ENCODE data around the gene SMAGP. TPM values are rescaled to one million over a fixed set of nuclear protein-coding genes. Genes with fewer than 3 reads are reported as not detected.

Gene SMAGP
- total and polyA plus RNA-seq, 2 of the 13 experiments (the other 11 are each of a cell fraction or from before 2014, with no cell fraction given), result 9.2 TPM

DNA sequence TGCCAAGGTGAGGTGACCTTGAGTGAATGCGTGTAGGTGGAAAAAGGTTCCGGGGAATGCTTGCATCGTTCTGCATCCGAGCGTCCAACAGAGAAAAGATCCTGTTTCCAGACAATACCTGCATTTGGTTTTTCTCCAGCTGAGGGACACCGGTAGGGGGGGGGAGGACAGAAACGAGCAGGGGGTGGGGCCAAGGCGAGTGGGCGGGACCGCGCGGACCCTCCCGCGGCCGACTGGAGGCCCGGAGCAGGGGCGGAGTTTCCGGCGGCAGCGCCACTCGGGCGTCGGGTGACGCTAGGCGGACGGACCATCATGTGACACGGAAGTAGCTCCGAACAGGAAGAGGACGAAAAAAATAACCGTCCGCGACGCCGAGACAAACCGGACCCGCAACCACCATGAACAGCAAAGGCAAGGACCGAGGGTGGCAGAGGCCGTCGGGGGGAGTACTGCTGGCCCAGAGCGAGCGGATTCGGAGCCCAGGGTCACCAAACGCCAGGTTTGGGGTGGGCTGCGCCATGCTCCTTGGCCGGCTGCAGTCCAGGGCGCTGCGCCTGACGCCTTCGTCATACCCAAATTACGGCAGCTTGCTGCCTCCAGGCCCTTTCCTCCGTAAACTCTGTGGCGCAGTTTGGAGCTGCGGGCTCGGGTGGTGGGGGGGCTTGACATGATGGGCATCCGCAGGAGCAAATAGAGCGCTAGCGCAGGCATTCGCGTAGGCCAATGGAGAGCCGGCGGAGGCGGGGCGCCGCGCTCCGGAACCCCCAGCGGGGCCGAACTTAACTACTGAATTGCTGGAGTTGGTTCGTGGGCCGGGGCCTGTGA lies 31.5 kb downstream of the SMAGP start, which contains the start of gene DAZAP2 (continued):
- TF ChIP-seq, protein P1, sequence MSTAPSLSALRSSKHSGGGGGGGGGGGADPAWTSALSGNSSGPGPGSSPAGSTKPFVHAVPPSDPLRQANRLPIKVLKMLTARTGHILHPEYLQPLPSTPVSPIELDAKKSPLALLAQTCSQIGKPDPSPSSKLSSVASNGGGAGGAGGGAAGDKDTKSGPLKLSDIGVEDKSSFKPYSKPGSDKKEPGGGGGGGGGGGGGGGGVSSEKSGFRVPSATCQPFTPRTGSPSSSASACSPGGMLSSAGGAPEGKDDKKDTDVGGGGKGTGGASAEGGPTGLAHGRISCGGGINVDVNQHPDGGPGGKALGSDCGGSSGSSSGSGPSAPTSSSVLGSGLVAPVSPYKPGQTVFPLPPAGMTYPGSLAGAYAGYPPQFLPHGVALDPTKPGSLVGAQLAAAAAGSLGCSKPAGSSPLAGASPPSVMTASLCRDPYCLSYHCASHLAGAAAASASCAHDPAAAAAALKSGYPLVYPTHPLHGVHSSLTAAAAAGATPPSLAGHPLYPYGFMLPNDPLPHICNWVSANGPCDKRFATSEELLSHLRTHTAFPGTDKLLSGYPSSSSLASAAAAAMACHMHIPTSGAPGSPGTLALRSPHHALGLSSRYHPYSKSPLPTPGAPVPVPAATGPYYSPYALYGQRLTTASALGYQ (CRISPR knock-in tag; IDR thresholded peaks at IDR 0.05), result peak; percentile 64
- TF ChIP-seq, protein P2, sequence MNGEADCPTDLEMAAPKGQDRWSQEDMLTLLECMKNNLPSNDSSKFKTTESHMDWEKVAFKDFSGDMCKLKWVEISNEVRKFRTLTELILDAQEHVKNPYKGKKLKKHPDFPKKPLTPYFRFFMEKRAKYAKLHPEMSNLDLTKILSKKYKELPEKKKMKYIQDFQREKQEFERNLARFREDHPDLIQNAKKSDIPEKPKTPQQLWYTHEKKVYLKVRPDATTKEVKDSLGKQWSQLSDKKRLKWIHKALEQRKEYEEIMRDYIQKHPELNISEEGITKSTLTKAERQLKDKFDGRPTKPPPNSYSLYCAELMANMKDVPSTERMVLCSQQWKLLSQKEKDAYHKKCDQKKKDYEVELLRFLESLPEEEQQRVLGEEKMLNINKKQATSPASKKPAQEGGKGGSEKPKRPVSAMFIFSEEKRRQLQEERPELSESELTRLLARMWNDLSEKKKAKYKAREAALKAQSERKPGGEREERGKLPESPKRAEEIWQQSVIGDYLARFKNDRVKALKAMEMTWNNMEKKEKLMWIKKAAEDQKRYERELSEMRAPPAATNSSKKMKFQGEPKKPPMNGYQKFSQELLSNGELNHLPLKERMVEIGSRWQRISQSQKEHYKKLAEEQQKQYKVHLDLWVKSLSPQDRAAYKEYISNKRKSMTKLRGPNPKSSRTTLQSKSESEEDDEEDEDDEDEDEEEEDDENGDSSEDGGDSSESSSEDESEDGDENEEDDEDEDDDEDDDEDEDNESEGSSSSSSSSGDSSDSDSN (CRISPR knock-in tag; IDR thresholded peaks at IDR 0.05), result peak; percentile 73
- TF ChIP-seq ZNF572 (CRISPR knock-in tag; IDR thresholded peaks at IDR 0.05) (no peak), DNMT3B (CRISPR knock-in tag; conservative IDR thresholded peaks at IDR 0.05) (no peak), ZNF709 (CRISPR knock-in tag; IDR thresholded peaks at IDR 0.05) (peak; percentile 59; the same call in 1 of the 2 replicates), KLF15 (CRISPR knock-in tag; IDR thresholded peaks at IDR 0.05; ENCODE audit: borderline replicate concordance) (peak; percentile 66; the same call in 1 of the 2 replicates), SALL1 (CRISPR knock-in tag; IDR thresholded peaks at IDR 0.05) (no peak; the same call in 1 of the 2 replicates), HOXA3 (CRISPR knock-in tag; IDR thresholded peaks at IDR 0.05) (peak; percentile 79), NFATC3 (CRISPR knock-in tag; IDR thresholded peaks at IDR 0.05) (no peak; the same call in 1 of the 2 replicates), KMT2A (CRISPR knock-in tag; IDR thresholded peaks at IDR 0.05) (peak; percentile 59; the same call in 1 of the 2 replicates), ZSCAN25 (CRISPR knock-in tag; IDR thresholded peaks at IDR 0.05) (no peak), PHF8 (CRISPR knock-in tag; IDR thresholded peaks at IDR 0.05) (peak; percentile 88), ZNF33B (CRISPR knock-in tag; IDR thresholded peaks at IDR 0.05) (peak; percentile 73; the same call in 1 of the 2 replicates), TMF1 (CRISPR knock-in tag; IDR thresholded peaks at IDR 0.05; ENCODE audit: low read depth) (no peak)
- TF ChIP-seq, protein P3, sequence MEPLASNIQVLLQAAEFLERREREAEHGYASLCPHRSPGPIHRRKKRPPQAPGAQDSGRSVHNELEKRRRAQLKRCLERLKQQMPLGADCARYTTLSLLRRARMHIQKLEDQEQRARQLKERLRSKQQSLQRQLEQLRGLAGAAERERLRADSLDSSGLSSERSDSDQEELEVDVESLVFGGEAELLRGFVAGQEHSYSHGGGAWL (CRISPR knock-in tag; IDR thresholded peaks at IDR 0.05), result peak; percentile 78; the same call in 1 of the 2 replicates
- TF ChIP-seq, protein P4, sequence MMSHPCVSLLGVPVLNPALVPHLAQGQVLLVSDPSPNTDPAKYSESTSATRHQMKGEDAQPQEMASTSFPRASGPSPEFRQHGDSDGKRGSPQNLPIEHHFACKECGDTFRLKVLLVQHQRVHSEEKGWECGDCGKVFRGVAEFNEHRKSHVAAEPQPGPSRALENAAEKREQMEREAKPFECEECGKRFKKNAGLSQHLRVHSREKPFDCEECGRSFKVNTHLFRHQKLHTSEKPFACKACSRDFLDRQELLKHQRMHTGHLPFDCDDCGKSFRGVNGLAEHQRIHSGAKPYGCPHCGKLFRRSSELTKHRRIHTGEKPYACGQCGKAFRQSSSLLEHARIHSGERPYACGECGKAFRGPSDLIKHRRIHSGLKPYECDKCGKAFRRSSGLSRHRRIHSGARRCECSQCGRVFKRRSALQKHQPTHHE (CRISPR knock-in tag; IDR thresholded peaks at IDR 0.05; ENCODE audit: borderline replicate concordance), result peak; percentile 75; the same call in 1 of the 2 replicates
- TF ChIP-seq, protein P5, sequence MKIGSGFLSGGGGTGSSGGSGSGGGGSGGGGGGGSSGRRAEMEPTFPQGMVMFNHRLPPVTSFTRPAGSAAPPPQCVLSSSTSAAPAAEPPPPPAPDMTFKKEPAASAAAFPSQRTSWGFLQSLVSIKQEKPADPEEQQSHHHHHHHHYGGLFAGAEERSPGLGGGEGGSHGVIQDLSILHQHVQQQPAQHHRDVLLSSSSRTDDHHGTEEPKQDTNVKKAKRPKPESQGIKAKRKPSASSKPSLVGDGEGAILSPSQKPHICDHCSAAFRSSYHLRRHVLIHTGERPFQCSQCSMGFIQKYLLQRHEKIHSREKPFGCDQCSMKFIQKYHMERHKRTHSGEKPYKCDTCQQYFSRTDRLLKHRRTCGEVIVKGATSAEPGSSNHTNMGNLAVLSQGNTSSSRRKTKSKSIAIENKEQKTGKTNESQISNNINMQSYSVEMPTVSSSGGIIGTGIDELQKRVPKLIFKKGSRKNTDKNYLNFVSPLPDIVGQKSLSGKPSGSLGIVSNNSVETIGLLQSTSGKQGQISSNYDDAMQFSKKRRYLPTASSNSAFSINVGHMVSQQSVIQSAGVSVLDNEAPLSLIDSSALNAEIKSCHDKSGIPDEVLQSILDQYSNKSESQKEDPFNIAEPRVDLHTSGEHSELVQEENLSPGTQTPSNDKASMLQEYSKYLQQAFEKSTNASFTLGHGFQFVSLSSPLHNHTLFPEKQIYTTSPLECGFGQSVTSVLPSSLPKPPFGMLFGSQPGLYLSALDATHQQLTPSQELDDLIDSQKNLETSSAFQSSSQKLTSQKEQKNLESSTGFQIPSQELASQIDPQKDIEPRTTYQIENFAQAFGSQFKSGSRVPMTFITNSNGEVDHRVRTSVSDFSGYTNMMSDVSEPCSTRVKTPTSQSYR (CRISPR knock-in tag; IDR thresholded peaks at IDR 0.05; ENCODE audit: borderline replicate concordance), result 0 out of 2 replicates have a peak, but pooled peaks have one; percentile 7
- TF ChIP-seq, protein P6, sequence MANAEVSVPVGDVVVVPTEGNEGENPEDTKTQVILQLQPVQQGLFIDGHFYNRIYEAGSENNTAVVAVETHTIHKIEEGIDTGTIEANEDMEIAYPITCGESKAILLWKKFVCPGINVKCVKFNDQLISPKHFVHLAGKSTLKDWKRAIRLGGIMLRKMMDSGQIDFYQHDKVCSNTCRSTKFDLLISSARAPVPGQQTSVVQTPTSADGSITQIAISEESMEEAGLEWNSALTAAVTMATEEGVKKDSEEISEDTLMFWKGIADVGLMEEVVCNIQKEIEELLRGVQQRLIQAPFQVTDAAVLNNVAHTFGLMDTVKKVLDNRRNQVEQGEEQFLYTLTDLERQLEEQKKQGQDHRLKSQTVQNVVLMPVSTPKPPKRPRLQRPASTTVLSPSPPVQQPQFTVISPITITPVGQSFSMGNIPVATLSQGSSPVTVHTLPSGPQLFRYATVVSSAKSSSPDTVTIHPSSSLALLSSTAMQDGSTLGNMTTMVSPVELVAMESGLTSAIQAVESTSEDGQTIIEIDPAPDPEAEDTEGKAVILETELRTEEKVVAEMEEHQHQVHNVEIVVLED (CRISPR knock-in tag; IDR thresholded peaks at IDR 0.05; ENCODE audit: borderline replicate concordance), result peak; percentile 93

Data from HepG2 (cell line).